Neural progenitor cell (in vitro differentiated cells): Measurements from ENCODE around the gene CREBBP. TPM values are rescaled to one million over a fixed set of nuclear protein-coding genes. Genes with fewer than 3 reads are reported as not detected.

Experiments
- DNase-seq: peaks from one replicate; pipeline ENCODE4 v3.0.0-alpha.2; 2016; ENCODE audit warnings: low spot score
- H2AFZ ChIP-seq: fragments of 200-600 bp; sonication (generic); replicated peaks from 2 replicates; pipeline ENCODE4 v1.6.1; 2016; ENCODE audit warnings: antibody characterized with exemption
- H3F3A ChIP-seq: fragments of 200-600 bp; sonication (generic); 2 replicates; pipeline ENCODE4 v1.6.1; 2016; ENCODE audit warnings: antibody characterized with exemption, low read depth
- H3K27ac ChIP-seq: fragments of 200-600 bp; sonication (generic); 2 replicates; pipeline ENCODE4 v1.5.1; 2016; ENCODE audit warnings: mild to moderate bottlenecking
- H3K27me3 ChIP-seq: fragments of 200-600 bp; sonication (generic); 2 replicates; pipeline ENCODE4 v1.6.1; 2016; ENCODE audit warnings: mild to moderate bottlenecking, moderate library complexity
- H3K36me3 ChIP-seq: fragments of 200-600 bp; sonication (generic); 2 replicates; pipeline ENCODE4 v1.5.1; 2016
- H3K4me1 ChIP-seq: fragments of 200-600 bp; sonication (generic); 2 replicates; pipeline ENCODE4 v1.6.1; 2016; ENCODE audit warnings: mixed run types
- H3K4me2 ChIP-seq: fragments of 200-600 bp; sonication (generic); 2 replicates; pipeline ENCODE4 v1.6.1; 2016
- H3K4me3 ChIP-seq: fragments of 200-600 bp; sonication (generic); 2 replicates; pipeline ENCODE4 v1.5.1; 2016
- H3K79me2 ChIP-seq: fragments of 200-600 bp; sonication (generic); 2 replicates; pipeline ENCODE4 v1.6.1; 2016; ENCODE audit warnings: low read depth
- H3K9ac ChIP-seq: fragments of 200-600 bp; sonication (generic); 2 replicates; pipeline ENCODE4 v1.6.1; 2016
- H3K9me3 ChIP-seq: fragments of 200-600 bp; sonication (generic); 2 replicates; pipeline ENCODE4 v1.5.1; 2016; ENCODE audit warnings: low read depth
- H4K20me1 ChIP-seq: fragments of 200-600 bp; sonication (generic); 2 replicates; pipeline ENCODE4 v1.6.1; 2016; ENCODE audit warnings: low read depth
- H3K27ac Mint-ChIP-seq: 3 replicates; pipeline ENCODE4 v1.8.0; 2021; ENCODE audit warnings: mixed read lengths
- H3K27me3 Mint-ChIP-seq: 2 replicates; pipeline ENCODE4 v1.8.0; 2022; ENCODE audit warnings: low read depth, mild to moderate bottlenecking, inconsistent platforms, moderate library complexity, mixed read lengths; ENCODE audit not compliant: insufficient read depth
- H3K36me3 Mint-ChIP-seq: 3 replicates; pipeline ENCODE4 v1.8.0; 2021; ENCODE audit warnings: mixed read lengths
- H3K4me1 Mint-ChIP-seq: 3 replicates; pipeline ENCODE4 v1.8.0; 2021; ENCODE audit warnings: mixed read lengths
- H3K4me3 Mint-ChIP-seq: 3 replicates; pipeline ENCODE4 v1.8.0; 2021; ENCODE audit warnings: mild to moderate bottlenecking, moderate library complexity, mixed read lengths
- H3K9me3 Mint-ChIP-seq: 3 replicates; pipeline ENCODE4 v1.8.0; 2020; ENCODE audit warnings: mixed read lengths
- CTCF ChIP-seq: fragments of 200-600 bp; sonication (generic); IDR thresholded peaks from 2 replicates; pipeline ENCODE4 v1.5.1; 2017; ENCODE audit warnings: antibody characterized with exemption, mild to moderate bottlenecking
- EZH2 ChIP-seq: fragments of 200-600 bp; sonication (generic); IDR thresholded peaks from 2 replicates; pipeline ENCODE4 v1.6.1; 2017; ENCODE audit warnings: antibody characterized with exemption, mild to moderate bottlenecking, moderate library complexity
- EZH2phosphoT487 ChIP-seq: fragments of 200-600 bp; sonication (generic); IDR thresholded peaks from 2 replicates; pipeline ENCODE4 v1.6.1; 2017; ENCODE audit warnings: antibody characterized with exemption
- total RNA-seq: library from RNA; depleted of rRNA; stranded (reverse); fragments of >200 nt; gene quantifications from 2 replicates; pipeline ENCODE4 v1.2.3, GENCODE V29; 2015; ENCODE audit warnings: low replicate concordance

The CREBBP gene
- total RNA-seq, 1 donor from 2014 or later = 60.6 TPM

GRCh38 chr16:3738541-3738940 is 142.0 kb downstream of the CREBBP start:
- peaks cover 7% of the 10 kb centered on the region for H3K36me3 ChIP-seq
- no peaks in the 10 kb centered on the region for H3K27me3 ChIP-seq
- Mint-ChIP-seq H3K27me3 (peaks cover 3% of the 10 kb centered on the region), H3K36me3 (peaks cover 55% of the 10 kb centered on the region), H3K4me3 (no peak overlapping the region), H3K27ac (peak overlapping the region; percentile 51), H3K4me1 (peaks cover 7% of the 10 kb centered on the region), H3K9me3 (no peaks in the 10 kb centered on the region)
- H3F3A ChIP-seq = peaks cover 34% of the 10 kb centered on the region
- H3K27ac ChIP-seq = peak overlapping the region; percentile 20
- peaks cover 13% of the 10 kb centered on the region for H3K4me1 ChIP-seq
- H3K9me3 ChIP-seq = no peaks in the 10 kb centered on the region
- DNase-seq = no peak
- H3K79me2 ChIP-seq = peaks cover 5% of the 10 kb centered on the region
- H3K9ac ChIP-seq = no peak overlapping the region
- no peak overlapping the region for H3K4me2 ChIP-seq
- no peak overlapping the region for H2AFZ ChIP-seq
- TF ChIP-seq EZH2phosphoT487 (no peak), CTCF (no peak), EZH2 (no peak)
- peaks cover 60% of the 10 kb centered on the region for H4K20me1 ChIP-seq
- no peak overlapping the region for H3K4me3 ChIP-seq

GRCh38 chr16:3738128-3738527 is 142.4 kb downstream of the CREBBP start:
- Histone ChIP-seq H3K4me1 (peaks cover 13% of the 10 kb centered on the region), H3K27me3 (no peaks in the 10 kb centered on the region), H3K27ac (no peak overlapping the region), H3F3A (peaks cover 34% of the 10 kb centered on the region), H3K4me3 (no peak overlapping the region), H3K9ac (no peak overlapping the region), H2AFZ (no peak overlapping the region), H3K9me3 (no peaks in the 10 kb centered on the region), H3K79me2 (peaks cover 5% of the 10 kb centered on the region), H4K20me1 (peaks cover 60% of the 10 kb centered on the region), H3K4me2 (no peak overlapping the region), H3K36me3 (peaks cover 7% of the 10 kb centered on the region)
- no peak for TF ChIP-seq EZH2phosphoT487
- no peak for TF ChIP-seq CTCF
- H3K36me3 Mint-ChIP-seq = peaks cover 53% of the 10 kb centered on the region
- H3K27ac Mint-ChIP-seq = peak overlapping the region; percentile 51
- H3K4me1 Mint-ChIP-seq = peaks cover 7% of the 10 kb centered on the region
- H3K9me3 Mint-ChIP-seq = no peaks in the 10 kb centered on the region
- no peak overlapping the region for H3K4me3 Mint-ChIP-seq
- H3K27me3 Mint-ChIP-seq = peaks cover 2% of the 10 kb centered on the region
- DNase-seq = no peak

GRCh38 chr16:3737181-3737580 is 143.3 kb downstream of the CREBBP start:
- peaks cover 7% of the 10 kb centered on the region for H3K36me3 ChIP-seq

More at GRCh38 chr16:3737181-3737580, 143.3 kb downstream of the CREBBP start:
- no peaks in the 10 kb centered on the region for H3K9me3 ChIP-seq
- H3K4me1 Mint-ChIP-seq = peaks cover 7% of the 10 kb centered on the region
- H3F3A ChIP-seq = peaks cover 32% of the 10 kb centered on the region
- H3K4me3 ChIP-seq = no peak overlapping the region
- TF ChIP-seq EZH2 (no peak), EZH2phosphoT487 (no peak), CTCF (no peak)
- no peak overlapping the region for H3K27ac ChIP-seq
- H3K4me2 ChIP-seq = no peak overlapping the region
- no peak overlapping the region for H3K27ac Mint-ChIP-seq
- DNase-seq = peak; percentile 70
- H3K27me3 ChIP-seq = no peaks in the 10 kb centered on the region
- H3K36me3 Mint-ChIP-seq = peaks cover 49% of the 10 kb centered on the region
- H3K79me2 ChIP-seq = peaks cover 5% of the 10 kb centered on the region
- H3K9me3 Mint-ChIP-seq = no peaks in the 10 kb centered on the region
- H2AFZ ChIP-seq = no peak overlapping the region
- peaks cover 3% of the 10 kb centered on the region for H3K27me3 Mint-ChIP-seq
- no peak overlapping the region for H3K9ac ChIP-seq
- peaks cover 13% of the 10 kb centered on the region for H3K4me1 ChIP-seq
- H3K4me3 Mint-ChIP-seq = peak overlapping the region; percentile 7
- H4K20me1 ChIP-seq = peaks cover 56% of the 10 kb centered on the region
